GM12865 (cell line): ENCODE data around the gene C19orf33.

ENCODE experiments used
- DNase-seq: peaks from one replicate; pipeline ENCODE4 v3.0.0; 2010; ENCODE audit warnings: low read depth
- H3K4me3 ChIP-seq: 2 replicates; pipeline ENCODE4 v1.5.1; 2011; ENCODE audit warnings: mild to moderate bottlenecking, low read depth, low read length, control low read depth
- TF ChIP-seq, protein P1 (sequence below): IDR thresholded peaks from 2 replicates; pipeline ENCODE4 v1.5.1; 2011; ENCODE audit warnings: low read length, control low read depth, low read depth, inconsistent platforms; ENCODE audit not compliant: insufficient read depth; ENCODE audit errors: missing control alignments

Gene C19orf33

DNA sequence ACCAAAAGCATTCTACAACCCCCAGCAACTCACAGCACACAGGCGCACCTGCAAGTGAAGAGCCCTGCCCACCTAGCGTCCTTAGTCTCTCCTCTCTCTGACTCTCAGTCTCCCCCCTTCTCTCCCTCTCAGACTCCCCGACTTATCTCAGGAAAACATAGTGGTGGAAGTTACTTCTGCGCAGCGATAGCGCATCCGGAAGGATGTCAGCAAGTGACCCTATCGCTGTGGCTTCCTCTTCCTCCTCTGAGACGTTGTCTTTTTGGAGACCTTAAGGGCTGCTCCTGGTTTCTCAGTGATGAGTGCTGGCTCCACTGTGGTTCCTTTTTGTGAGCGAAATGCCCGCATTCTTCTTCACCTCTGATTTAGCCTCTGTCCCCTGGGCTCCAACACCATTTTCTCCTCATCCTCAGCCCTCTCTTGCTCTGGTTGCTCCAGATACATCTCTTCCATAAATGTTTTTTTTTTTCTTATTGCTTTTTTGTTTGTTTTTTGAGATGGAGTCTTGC, 13.1 kb downstream of the C19orf33 start:
- DNase-seq: peak; percentile 23
- TF ChIP-seq, protein P1, sequence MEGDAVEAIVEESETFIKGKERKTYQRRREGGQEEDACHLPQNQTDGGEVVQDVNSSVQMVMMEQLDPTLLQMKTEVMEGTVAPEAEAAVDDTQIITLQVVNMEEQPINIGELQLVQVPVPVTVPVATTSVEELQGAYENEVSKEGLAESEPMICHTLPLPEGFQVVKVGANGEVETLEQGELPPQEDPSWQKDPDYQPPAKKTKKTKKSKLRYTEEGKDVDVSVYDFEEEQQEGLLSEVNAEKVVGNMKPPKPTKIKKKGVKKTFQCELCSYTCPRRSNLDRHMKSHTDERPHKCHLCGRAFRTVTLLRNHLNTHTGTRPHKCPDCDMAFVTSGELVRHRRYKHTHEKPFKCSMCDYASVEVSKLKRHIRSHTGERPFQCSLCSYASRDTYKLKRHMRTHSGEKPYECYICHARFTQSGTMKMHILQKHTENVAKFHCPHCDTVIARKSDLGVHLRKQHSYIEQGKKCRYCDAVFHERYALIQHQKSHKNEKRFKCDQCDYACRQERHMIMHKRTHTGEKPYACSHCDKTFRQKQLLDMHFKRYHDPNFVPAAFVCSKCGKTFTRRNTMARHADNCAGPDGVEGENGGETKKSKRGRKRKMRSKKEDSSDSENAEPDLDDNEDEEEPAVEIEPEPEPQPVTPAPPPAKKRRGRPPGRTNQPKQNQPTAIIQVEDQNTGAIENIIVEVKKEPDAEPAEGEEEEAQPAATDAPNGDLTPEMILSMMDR: no peak
- H3K4me3 ChIP-seq: peak overlapping the region; percentile 21; the same call in 1 of the 2 replicates

DNA sequence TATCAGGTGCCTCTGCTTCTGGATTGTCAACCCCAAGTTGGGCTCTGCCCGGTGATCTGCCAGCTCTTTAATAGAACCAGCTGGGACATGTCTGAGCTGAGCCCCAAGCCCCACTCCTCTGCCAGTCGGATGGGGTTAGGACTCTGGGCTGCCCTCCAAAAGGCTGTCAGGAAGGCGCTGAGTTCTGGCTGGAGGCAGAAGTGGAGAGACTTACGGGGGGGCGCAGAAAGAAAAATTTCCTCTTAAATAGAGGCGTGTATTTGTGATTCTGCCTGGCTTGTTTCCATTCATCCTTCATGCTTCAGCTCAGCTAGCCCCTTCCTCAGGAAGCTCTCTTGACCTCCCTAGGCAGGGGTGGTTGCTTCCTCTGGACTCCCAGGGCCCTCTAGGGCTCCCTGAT, 14.6 kb downstream of the C19orf33 start:
- TF ChIP-seq, protein P1: no peak
- DNase-seq: no peak
- H3K4me3 ChIP-seq: no peak overlapping the region

DNA sequence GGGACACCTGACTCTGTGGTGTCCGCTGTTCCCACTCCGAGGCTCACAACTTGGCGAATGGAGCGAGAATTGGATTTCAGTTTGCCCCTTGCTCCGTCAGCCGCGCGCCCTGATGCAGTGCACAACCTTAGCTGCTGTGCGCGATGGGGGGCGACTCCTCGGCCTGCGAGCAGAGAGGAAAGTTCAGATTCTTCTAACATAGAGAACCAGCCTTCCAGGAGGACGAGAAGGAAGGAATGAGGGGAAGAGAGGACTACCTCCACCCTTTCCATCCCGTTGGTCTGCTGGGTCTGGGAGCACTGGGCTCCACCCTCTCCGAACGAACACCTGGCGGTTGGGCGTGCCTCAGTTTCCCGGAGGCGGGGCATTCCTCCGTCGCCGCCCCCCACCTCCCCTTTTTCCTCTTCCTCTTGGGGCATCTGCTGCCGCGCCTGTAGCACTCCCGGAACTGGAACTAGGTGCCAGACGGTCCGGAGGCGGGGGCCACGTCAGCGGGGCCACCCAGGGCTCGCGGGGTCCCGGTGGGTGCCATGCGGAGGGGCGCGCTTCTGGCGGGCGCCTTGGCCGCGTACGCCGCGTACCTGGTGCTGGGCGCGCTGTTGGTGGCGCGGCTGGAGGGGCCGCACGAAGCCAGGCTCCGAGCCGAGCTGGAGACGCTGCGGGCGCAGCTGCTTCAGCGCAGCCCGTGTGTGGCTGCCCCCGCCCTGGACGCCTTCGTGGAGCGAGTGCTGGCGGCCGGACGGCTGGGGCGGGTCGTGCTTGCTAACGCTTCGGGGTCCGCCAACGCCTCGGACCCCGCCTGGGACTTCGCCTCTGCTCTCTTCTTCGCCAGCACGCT, 15.6 kb downstream of the C19orf33 start, which contains the start of gene KCNK6:
KCNK6 (plus strand) TSS at position 425 of the 838 bp plus-strand sequence; CDS start at position 531, 106 bp downstream.
- DNase-seq: peak; percentile 26
- peak within 1 kb of the TSS; percentile 59 for H3K4me3 ChIP-seq
- TF ChIP-seq, protein P1: no peak

DNA sequence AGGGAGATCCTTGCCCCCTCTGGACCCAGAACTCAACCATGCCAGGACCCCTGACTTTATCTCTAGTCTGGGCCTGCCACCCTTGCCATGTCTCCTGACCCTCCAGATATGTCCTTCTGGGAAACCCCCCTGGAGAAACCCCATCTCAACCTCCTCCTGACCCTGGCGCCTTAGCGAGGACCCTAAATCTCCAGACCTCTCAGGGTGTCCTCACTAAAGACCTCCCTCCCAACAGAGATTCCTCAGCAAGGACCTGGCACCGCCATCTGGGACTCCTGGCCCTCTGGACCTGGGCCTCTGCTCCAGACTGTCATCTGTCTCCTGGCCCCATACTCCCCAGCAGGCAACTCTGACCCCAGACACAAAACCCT, 16.9 kb downstream of the C19orf33 start:
- TF ChIP-seq, protein P1: no peak
- DNase-seq: no peak
- no peak overlapping the region for H3K4me3 ChIP-seq

DNA sequence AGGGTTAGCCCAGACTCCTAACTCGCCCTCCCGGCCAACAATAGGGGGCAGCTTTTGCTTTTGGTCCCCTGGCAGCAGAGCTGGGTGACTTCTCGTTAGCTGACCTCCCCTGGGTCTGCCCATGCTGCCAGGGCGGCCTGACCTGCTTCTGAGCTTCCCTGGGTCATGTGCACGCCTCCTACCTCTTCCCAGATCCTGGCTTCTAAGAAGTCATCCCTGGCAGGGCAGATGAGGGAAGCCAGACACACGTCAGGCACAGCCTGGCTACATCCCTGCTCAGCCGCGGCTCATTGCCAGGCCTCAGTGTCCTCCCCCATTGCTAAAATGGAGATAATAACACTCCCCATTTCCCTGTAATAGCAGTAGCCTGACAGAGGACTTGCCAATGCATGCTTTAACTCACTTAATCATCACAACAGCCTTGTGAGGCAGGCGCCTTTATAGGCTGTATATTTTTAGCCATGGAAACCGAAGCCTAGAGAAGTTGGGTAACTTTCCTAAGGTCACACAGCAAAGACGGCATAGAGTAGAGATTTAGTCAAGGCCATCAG, 17.7 kb downstream of the C19orf33 start:
- no peak for DNase-seq
- H3K4me3 ChIP-seq: no peak overlapping the region
- TF ChIP-seq, protein P1: no peak

DNA sequence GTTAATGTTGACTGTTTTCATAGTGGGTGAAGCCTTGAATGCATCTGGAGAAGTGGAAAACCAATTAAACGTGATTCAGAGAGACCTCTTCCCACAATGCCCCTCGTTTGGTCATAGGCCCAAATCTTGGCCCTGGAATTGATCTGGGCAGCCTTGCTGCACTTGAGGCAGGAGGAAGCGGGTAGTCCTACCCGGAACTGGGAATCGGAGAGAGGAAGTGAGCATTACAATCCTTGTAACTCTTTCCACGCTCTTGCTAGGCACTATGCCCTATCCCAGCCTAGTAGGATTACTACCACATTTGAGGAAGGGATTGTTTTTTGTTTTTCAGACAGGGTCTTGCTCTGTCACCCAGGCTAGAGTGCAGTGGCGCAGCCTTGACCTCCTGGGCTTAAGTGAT, 19.2 kb downstream of the C19orf33 start:
- no peak overlapping the region for H3K4me3 ChIP-seq
- TF ChIP-seq, protein P1: no peak
- DNase-seq: no peak
